HCT116 (cell line): ENCODE measurements around the gene MAP2K5. TPM values are rescaled to one million over a fixed set of nuclear protein-coding genes. Genes with fewer than 3 reads are reported as not detected.

Experiments
- ATAC-seq: fragments of 200-7000 bp; cut with Tn5 transposase; 2 replicates; pipeline ENCODE4 v1.9.1; 2020; ENCODE audit warnings: mild to moderate bottlenecking, moderate library complexity
- BruUV-seq: library from RNA; stranded (reverse); fragments of 400-500 nt; replicated peaks from 2 replicates; lab custom pipeline; 2021; lab: Mats Ljungman, UMichigan
- CTCF ChIA-PET: fragments of 300-600 bp; sonication (Branson Sonifier 250); formaldehyde crosslinking; loops from one replicate; lab custom pipeline; 2021; ENCODE audit warnings: antibody characterized with exemption; lab: Charles Lee
- POLR2A ChIA-PET: fragments of 300-600, 350-600 bp; sonication (Branson Sonifier 250); formaldehyde crosslinking; loops from one replicate; lab custom pipeline; 2021; ENCODE audit warnings: antibody characterized with exemption; lab: Charles Lee
- RAD21 ChIA-PET, 2 experiments: fragments of 300-600 bp; sonication (Branson Sonifier 250); formaldehyde crosslinking; loops; one replicate each; lab custom pipeline; 2023; ENCODE audit warnings: low total read pairs in 2 of 2; ENCODE audit not compliant: uncharacterized antibody in 2 of 2, unreplicated experiment in 2 of 2, low non-redundant PET in 1 of 2; lab: Charles Lee
- DNase-seq: peaks from one replicate; pipeline ENCODE4 v3.0.0-alpha.2; 2010; ENCODE audit warnings: low read depth, low spot score
- H2AFZ ChIP-seq: fragments of 200-600 bp; shearing (Covaris generic), sonication (generic); 2 replicates; pipeline ENCODE4 v1.6.1; 2017; ENCODE audit warnings: low read depth, mixed run types, mixed read lengths, antibody characterized with exemption, low read length; ENCODE audit not compliant: poor library complexity, severe bottlenecking
- H3K27ac ChIP-seq: 2 replicates; pipeline ENCODE4 v1.5.1; 2012; ENCODE audit warnings: low read depth, low read length
- H3K27me3 ChIP-seq: fragments of 200-600 bp; sonication (generic); 2 replicates; pipeline ENCODE4 v1.6.1; 2016; ENCODE audit warnings: mixed run types, low read length, mixed read lengths; ENCODE audit not compliant: insufficient read depth
- H3K36me3 ChIP-seq, 2 experiments: fragments of 200-500 bp in 1 of 2; fragments of 200-600 bp in 1 of 2; sonication (Bioruptor generic) in 1 of 2; sonication (generic) in 1 of 2; 2 replicates each; pipeline versions ENCODE4 v1.5.1 to v1.6.1; 2014 to 2016; ENCODE audit warnings: low read length in 2 of 2, inconsistent platforms in 1 of 2, mixed read lengths in 1 of 2, mixed run types in 1 of 2; ENCODE audit not compliant: insufficient read depth in 2 of 2, control insufficient read depth in 1 of 2
- H3K4me1 ChIP-seq, 2 experiments: fragments of 200-600 bp in 1 of 2; sonication (generic) in 1 of 2; 2 replicates each; pipeline versions ENCODE4 v1.5.1 to v1.6.1; 2012 to 2017; ENCODE audit warnings: low read length in 2 of 2, inconsistent platforms in 1 of 2, mild to moderate bottlenecking in 1 of 2, mixed read lengths in 1 of 2, mixed run types in 1 of 2, moderate library complexity in 1 of 2; ENCODE audit not compliant: insufficient read depth in 2 of 2, control insufficient read depth in 1 of 2
- H3K4me2 ChIP-seq: fragments of 200-600 bp; sonication (generic); 2 replicates; pipeline ENCODE4 v1.6.1; 2017; ENCODE audit warnings: mixed run types, low read length, mixed read lengths
- H3K4me3 ChIP-seq, 2 experiments: fragments of 200-600 bp in 1 of 2; sonication (generic) in 1 of 2; replicated peaks in 1 of 2; 2 replicates each; pipeline ENCODE4 v1.5.1; 2011 to 2016; ENCODE audit warnings: low read length in 2 of 2, control low read depth in 1 of 2, low read depth in 1 of 2, mild to moderate bottlenecking in 1 of 2, mixed read lengths in 1 of 2, mixed run types in 1 of 2
- H3K79me2 ChIP-seq: fragments of 200-600 bp; sonication (generic); 2 replicates; pipeline ENCODE4 v1.6.1; 2017; ENCODE audit warnings: mild to moderate bottlenecking, mixed run types, low read length, moderate library complexity, mixed read lengths; ENCODE audit not compliant: insufficient read depth
- H3K9ac ChIP-seq: fragments of 200-600 bp; sonication (generic); 2 replicates; pipeline ENCODE4 v1.6.1; 2016; ENCODE audit warnings: low read length, mixed read lengths
- H3K9me2 ChIP-seq: fragments of 200-600 bp; sonication (generic), shearing (Covaris generic); 2 replicates; pipeline ENCODE4 v1.6.1; 2017; ENCODE audit warnings: mixed run types, mild to moderate bottlenecking, moderate library complexity; ENCODE audit not compliant: insufficient read depth
- H3K9me3 ChIP-seq, 2 experiments: fragments of 200-500 bp in 1 of 2; fragments of 200-600 bp in 1 of 2; sonication (Bioruptor generic) in 1 of 2; sonication (generic) in 1 of 2; 2 replicates each; pipeline ENCODE4 v1.6.1; 2014 to 2017; ENCODE audit warnings: low read length in 2 of 2, mixed read lengths in 2 of 2, inconsistent platforms in 1 of 2, low read depth in 1 of 2, mild to moderate bottlenecking in 1 of 2, mixed run types in 1 of 2, moderate library complexity in 1 of 2; ENCODE audit not compliant: control insufficient read depth in 1 of 2, insufficient read depth in 1 of 2
- H4K20me1 ChIP-seq: fragments of 200-600 bp; sonication (generic), shearing (Covaris generic); 2 replicates; pipeline ENCODE4 v1.6.1; 2017; ENCODE audit warnings: mixed run types, mild to moderate bottlenecking, moderate library complexity; ENCODE audit not compliant: insufficient read depth
- CBX3 ChIP-seq: IDR thresholded peaks from 2 replicates; pipeline ENCODE4 v1.6.1; 2012; ENCODE audit warnings: low read depth
- CEBPB ChIP-seq: IDR thresholded peaks from 2 replicates; pipeline ENCODE4 v1.6.1; 2012; ENCODE audit warnings: low read depth
- ELF1 ChIP-seq: IDR thresholded peaks from 2 replicates; pipeline ENCODE4 v1.6.1; 2012; ENCODE audit warnings: low read depth, borderline replicate concordance
- EZH2 ChIP-seq: fragments of 200-600 bp; sonication (generic); IDR thresholded peaks from 2 replicates; pipeline ENCODE4 v1.6.1; 2017; ENCODE audit warnings: antibody characterized with exemption, mixed run types
- RAD21 ChIP-seq: IDR thresholded peaks from 2 replicates; pipeline ENCODE4 v1.6.1; 2012; ENCODE audit warnings: low read depth, mild to moderate bottlenecking
- SRF ChIP-seq: IDR thresholded peaks from 2 replicates; pipeline ENCODE4 v1.6.1; 2012; ENCODE audit warnings: low read depth
- YY1 ChIP-seq: IDR thresholded peaks from 2 replicates; pipeline ENCODE4 v1.6.1; 2011; ENCODE audit warnings: low read length, low read depth, moderate library complexity, mild to moderate bottlenecking; ENCODE audit not compliant: insufficient replicate concordance; ENCODE audit errors: extremely low read depth
- intact Hi-C: fragments of 100-400 bp; cut with micrococcal nuclease; formaldehyde crosslinking; loops from 2 replicates; pipeline ENCODE4 v1.10.0; 2022
- total RNA-seq: library from RNA; stranded (reverse); gene quantifications from one replicate; pipeline ENCODE4 v1.2.1, GENCODE V29; 2021; ENCODE audit not compliant: unreplicated experiment

Gene MAP2K5
- total RNA-seq, 1 experiment from 2014 or later, result 15.6 TPM

DNA sequence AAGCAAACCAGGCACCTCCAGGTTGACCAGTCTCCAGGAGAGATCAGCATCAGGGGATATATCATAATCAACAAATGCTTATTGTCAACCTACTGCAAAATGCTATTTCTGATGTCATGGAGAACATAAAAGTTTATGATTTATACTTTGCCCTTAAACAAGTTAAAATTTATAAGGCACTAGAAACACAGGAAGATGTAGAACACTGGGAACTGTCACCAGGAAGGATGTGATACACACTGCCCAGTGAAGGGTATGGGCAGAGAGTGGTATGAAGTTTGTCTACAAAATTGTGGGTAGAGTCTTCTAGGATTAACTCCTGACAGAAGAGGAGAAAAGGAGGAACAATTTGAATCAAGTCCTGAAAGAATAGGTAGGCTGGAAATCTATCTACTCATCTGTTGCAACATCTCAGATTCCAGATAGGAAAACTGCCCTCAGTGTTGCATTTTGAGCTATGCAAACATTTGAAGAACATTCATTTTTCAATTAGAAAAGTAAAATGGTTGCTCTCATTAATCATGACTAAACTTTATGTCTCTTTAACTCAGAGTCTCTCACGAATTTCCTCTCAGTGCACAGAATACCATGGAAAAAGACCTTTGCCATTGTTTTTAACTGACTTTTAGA lies 176.9 kb downstream of the MAP2K5 start:
- H4K20me1 ChIP-seq, result no peaks in the 10 kb centered on the region
- H3K36me3 ChIP-seq, result no peaks in the 10 kb centered on the region
- ATAC-seq (no peak), DNase-seq (no peak)
- RAD21 ChIA-PET, result no interaction called here
- no peak for TF ChIP-seq SRF
- TF ChIP-seq RAD21, result no peak
- no peak overlapping the region for H3K27ac ChIP-seq
- no TSS peak for BruUV-seq
- H3K9me2 ChIP-seq, result no peaks in the 10 kb centered on the region
- CTCF ChIA-PET, result no interaction called here
- no peak overlapping the region for H3K4me2 ChIP-seq
- no peak overlapping the region for H3K4me3 ChIP-seq
- H2AFZ ChIP-seq, result no peak overlapping the region
- H3K9me3 ChIP-seq, result no peaks in the 10 kb centered on the region
- H3K79me2 ChIP-seq, result no peaks in the 10 kb centered on the region
- intact Hi-C loops, result no loop called here
- H3K4me1 ChIP-seq, result no peaks in the 10 kb centered on the region
- no peak overlapping the region for H3K9ac ChIP-seq
- POLR2A ChIA-PET, result no interaction called here
- no peaks in the 10 kb centered on the region for H3K27me3 ChIP-seq

GRCh38 chr15:67720556-67721175 lies 178.2 kb downstream of the MAP2K5 start:
- POLR2A ChIA-PET, result no interaction called here
- CTCF ChIA-PET, result no interaction called here
- no TSS peak for BruUV-seq

More at GRCh38 chr15:67720556-67721175, 178.2 kb downstream of the MAP2K5 start:
- Histone ChIP-seq H3K27me3 (no peaks in the 10 kb centered on the region), H3K9me2 (no peaks in the 10 kb centered on the region), H3K4me3 (no peak overlapping the region), H3K79me2 (no peaks in the 10 kb centered on the region), H3K4me1 (no peaks in the 10 kb centered on the region), H3K9ac (no peak overlapping the region), H4K20me1 (no peaks in the 10 kb centered on the region)
- no peak for DNase-seq
- no peak for TF ChIP-seq CBX3
- no peak for TF ChIP-seq ELF1
- no peak for TF ChIP-seq EZH2
- TF ChIP-seq CEBPB, result no peak
- TF ChIP-seq YY1, result no peak
- TF ChIP-seq, all 23 proteins: peak for 0
- no peaks in the 10 kb centered on the region for H3K36me3 ChIP-seq
- RAD21 ChIA-PET, result no interaction called here
- no peak overlapping the region for H2AFZ ChIP-seq
- H3K4me2 ChIP-seq, result no peak overlapping the region
- intact Hi-C loops, result no loop called here
- H3K9me3 ChIP-seq, result no peaks in the 10 kb centered on the region
- H3K27ac ChIP-seq, result no peak overlapping the region
- no peak for ATAC-seq
